Limb (tissue), 2 donors: Measurements from ENCODE around the gene NABP2.

ENCODE experiments used
- DNase-seq, 2 donors: peaks; one replicate each; pipeline ENCODE4 v3.0.0-alpha.2; 2016; ENCODE audit errors: extremely low spot score in 2 of 2

Gene NABP2

GRCh38 chr12:56212361-56212760, 11.8 kb upstream of the NABP2 start:
- DNase-seq = no peak

- DNase-seq = no peak
These were observed 10.3 kb upstream of the NABP2 start for GRCh38 chr12:56213878-56214277.

GRCh38 chr12:56216461-56216860, 7.7 kb upstream of the NABP2 start:
- DNase-seq = no peak

GRCh38 chr12:56219840-56220239, 4.3 kb upstream of the NABP2 start:
- no peak for DNase-seq

GRCh38 chr12:56220611-56221231, 3.4 kb upstream of the NABP2 start:
- no peak for DNase-seq

GRCh38 chr12:56221232-56221756, 2.8 kb upstream of the NABP2 start:
- peak; percentile 77 to 81 for DNase-seq

GRCh38 chr12:56221757-56222530, 2.2 kb upstream of the NABP2 start, which contains the start of gene RNF41:
Gene RNF41 (minus strand): TSS chr12:56221922. CDS start chr12:56214047, 7,875 bp downstream.
- DNase-seq = peak; percentile 98

- peak in 1 of 2 donors; percentile 1 for DNase-seq
These were observed 1.6 kb upstream of the NABP2 start for GRCh38 chr12:56222531-56222895.

- no peak for DNase-seq
These were observed 506 bp upstream of the NABP2 start for GRCh38 chr12:56223571-56224101.

- no peak for DNase-seq
These were observed 812 bp downstream of the NABP2 start for GRCh38 chr12:56224954-56225353.

- DNase-seq = no peak
These were observed 4.9 kb downstream of the NABP2 start for GRCh38 chr12:56229082-56229481.

GRCh38 chr12:56229916-56230431, 5.8 kb downstream of the NABP2 start, which contains the start of gene SLC39A5:
Gene SLC39A5 (plus strand): TSS chr12:56230051. CDS start chr12:56231275, 1,224 bp downstream.
- DNase-seq = no peak

GRCh38 chr12:56230432-56231183, 6.5 kb downstream of the NABP2 start:
- no peak for DNase-seq

GRCh38 chr12:56231184-56231582, 7.0 kb downstream of the NABP2 start:
- DNase-seq = no peak

GRCh38 chr12:56234746-56235436, 10.7 kb downstream of the NABP2 start:
- DNase-seq = no peak

- DNase-seq = no peak
These were observed 11.9 kb downstream of the NABP2 start for GRCh38 chr12:56236091-56236490.

GRCh38 chr12:56236985-56237384, 12.8 kb downstream of the NABP2 start:
- DNase-seq = no peak

GRCh38 chr12:56237552-56237951, 13.4 kb downstream of the NABP2 start:
- no peak for DNase-seq

GRCh38 chr12:56241424-56242303, 17.5 kb downstream of the NABP2 start:
- no peak for DNase-seq

- no peak for DNase-seq
These were observed 18.8 kb downstream of the NABP2 start for GRCh38 chr12:56242986-56243385.
